ENCODE results near the gene PRKAR2B.
"Not testable (repeated sequence)": the region's sequence is repeated elsewhere in the genome, so short reads cannot be mapped to it uniquely, and the experiment has no call there.

DNA sequence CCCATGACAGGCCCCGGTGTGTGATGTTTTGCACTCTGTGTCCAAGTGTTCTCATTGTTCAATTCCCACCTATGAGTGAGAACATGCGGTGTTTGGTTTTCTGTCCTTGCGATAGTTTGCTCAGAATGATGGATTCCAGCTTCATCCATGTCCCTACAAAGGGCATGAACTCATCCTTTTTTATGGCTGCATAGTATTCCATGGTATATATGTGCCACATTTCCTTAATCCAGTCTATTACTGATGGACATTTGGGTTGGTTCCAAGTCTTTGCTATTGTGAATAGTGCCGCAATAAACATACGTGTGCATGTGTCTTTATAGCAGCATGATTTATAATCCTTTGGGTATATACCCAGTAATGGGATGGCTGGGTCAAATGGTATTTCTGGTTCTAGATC is 49.2 kb downstream of the PRKAR2B start:
- TF ChIP-seq, protein P1, sequence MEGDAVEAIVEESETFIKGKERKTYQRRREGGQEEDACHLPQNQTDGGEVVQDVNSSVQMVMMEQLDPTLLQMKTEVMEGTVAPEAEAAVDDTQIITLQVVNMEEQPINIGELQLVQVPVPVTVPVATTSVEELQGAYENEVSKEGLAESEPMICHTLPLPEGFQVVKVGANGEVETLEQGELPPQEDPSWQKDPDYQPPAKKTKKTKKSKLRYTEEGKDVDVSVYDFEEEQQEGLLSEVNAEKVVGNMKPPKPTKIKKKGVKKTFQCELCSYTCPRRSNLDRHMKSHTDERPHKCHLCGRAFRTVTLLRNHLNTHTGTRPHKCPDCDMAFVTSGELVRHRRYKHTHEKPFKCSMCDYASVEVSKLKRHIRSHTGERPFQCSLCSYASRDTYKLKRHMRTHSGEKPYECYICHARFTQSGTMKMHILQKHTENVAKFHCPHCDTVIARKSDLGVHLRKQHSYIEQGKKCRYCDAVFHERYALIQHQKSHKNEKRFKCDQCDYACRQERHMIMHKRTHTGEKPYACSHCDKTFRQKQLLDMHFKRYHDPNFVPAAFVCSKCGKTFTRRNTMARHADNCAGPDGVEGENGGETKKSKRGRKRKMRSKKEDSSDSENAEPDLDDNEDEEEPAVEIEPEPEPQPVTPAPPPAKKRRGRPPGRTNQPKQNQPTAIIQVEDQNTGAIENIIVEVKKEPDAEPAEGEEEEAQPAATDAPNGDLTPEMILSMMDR (IDR thresholded peaks at IDR 0.05; ENCODE audit: poor library complexity): not testable (repeated sequence)
- TF ChIP-seq EZH2phosphoT487 (IDR thresholded peaks at IDR 0.05; ENCODE audit: low read depth, severe bottlenecking, unreplicated experiment); EZH2 (IDR thresholded peaks at IDR 0.05; ENCODE audit: borderline replicate concordance): not testable (repeated sequence)

All from hepatocyte (in vitro differentiated cells).